SK-N-MC (cell line): ENCODE measurements around the gene TGFBI.

Experiments used
- EZH2 ChIP-seq: fragments of 200-600 bp; sonication (generic); IDR thresholded peaks from one replicate; pipeline ENCODE4 v1.6.1; 2017; ENCODE audit warnings: antibody characterized with exemption
- POLR2AphosphoS5 ChIP-seq: IDR thresholded peaks from 2 replicates; pipeline ENCODE4 v1.6.1; 2012; ENCODE audit warnings: mild to moderate bottlenecking, low read depth, low read length, borderline replicate concordance

- TF ChIP-seq EZH2 = no peak
- no peak for TF ChIP-seq POLR2AphosphoS5
Measured at GRCh38 chr5:136066661-136067271, 38.0 kb downstream of the TGFBI start.
